GM18873 (cell line): Measurements from ENCODE around the gene NANS.

ENCODE experiments used
- ATAC-seq: cut with Tn5 transposase; IDR thresholded peaks from one replicate; pipeline ENCODE4 v1.9.1; 2021; ENCODE audit warnings: mild to moderate bottlenecking, moderate library complexity, moderate number of reproducible peaks; ENCODE audit not compliant: unreplicated experiment, low FRiP score

The NANS gene

DNA sequence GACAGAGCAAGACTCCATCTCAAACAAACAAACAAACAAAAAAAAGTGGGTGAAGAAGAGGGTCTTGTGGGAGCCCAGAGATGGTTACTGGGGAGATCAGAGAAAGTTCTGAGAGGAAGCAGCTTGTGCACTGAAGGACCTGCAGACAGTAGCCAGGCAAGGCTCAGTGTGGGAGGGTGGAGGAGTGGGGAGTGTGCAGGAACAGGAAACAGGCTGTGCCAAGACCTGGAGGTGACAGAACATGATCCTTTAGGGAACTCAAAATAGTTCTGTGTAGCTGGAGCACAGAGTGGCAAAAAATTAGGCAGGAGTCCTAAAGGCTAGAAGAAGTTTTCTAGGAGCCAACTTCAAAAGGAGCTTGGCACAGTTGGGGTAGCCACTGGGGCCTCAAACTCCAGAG is 19.2 kb upstream of the NANS start:
- ATAC-seq, result no peak

DNA sequence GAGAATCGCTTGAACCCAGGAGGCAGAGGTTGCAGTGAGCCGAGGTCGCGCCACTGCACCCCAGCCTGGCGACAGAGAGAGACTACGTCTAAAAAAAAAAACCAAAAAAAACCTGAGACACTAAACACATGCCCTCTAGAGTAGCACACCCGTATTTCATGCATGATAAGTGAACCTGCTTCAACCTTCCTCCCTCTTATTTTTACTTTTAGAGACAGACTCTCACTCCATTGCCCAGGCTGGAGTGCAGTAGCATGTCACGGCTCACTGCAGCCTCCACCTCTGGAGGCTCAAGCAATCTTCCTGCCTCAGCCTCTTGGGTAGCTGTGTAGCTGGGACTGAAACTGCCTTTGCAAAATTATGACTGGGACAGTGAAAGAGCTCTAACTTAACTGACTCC is 17.6 kb upstream of the NANS start:
- no peak for ATAC-seq

DNA sequence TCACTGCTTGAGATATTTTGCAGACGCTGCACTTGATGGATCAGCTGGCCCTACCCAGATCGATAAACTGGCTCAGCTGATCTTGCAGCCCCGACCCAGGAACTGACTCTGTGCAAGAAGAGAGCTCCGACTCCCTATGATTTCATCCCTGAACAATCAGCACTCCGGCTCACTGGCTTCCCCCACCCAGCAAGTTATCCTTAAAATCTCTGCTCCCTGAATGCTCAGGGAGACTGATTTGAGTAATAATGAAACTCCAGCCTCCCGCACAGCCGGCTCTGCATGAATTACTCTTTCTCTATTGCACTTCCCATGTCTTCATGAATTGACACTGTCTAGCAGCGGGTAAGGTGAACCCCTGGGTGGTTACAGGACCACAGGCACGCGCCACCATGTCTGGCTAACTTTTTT is 16.9 kb upstream of the NANS start:
- no peak for ATAC-seq

DNA sequence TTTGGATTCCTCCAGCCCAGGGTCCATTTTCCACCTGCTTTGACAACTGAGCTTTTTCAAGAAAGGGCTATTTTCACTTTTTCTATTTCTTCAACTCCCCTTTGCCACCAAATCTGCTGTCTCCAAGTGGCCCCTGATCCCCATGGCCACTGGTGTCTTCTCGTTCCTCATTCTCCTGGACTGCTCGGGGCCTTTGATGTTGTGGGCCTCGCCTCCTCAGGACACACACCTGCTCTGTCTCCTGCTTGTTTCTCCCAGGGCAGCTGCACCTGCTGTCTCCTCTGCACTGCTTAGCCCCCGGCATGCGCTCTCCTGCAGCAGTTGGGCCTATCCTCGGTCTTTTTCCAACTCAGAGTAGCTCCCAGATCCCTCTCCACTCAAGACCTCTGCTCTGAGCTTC is 16.3 kb upstream of the NANS start:
- ATAC-seq, result no peak

DNA sequence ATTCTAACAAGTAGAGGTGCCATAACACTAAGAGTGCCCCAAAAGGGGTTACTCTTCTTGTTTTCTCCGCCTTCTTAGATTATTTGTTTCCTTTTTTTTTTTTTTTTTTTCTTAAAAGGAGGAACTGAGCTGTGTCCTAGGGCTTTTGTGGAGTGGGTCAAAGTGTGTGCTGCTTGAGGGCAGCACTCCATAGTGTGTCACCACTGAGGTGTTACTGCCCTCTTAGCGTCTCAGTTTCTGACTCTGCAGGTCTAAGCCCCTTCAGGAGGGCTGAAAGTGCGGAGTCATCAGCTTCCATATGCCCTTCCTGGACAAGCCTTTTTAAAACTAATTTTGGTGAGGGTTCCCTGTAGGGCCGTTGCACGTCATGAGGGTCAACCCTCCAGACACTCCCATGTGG is 12.6 kb upstream of the NANS start:
- ATAC-seq, result no peak

DNA sequence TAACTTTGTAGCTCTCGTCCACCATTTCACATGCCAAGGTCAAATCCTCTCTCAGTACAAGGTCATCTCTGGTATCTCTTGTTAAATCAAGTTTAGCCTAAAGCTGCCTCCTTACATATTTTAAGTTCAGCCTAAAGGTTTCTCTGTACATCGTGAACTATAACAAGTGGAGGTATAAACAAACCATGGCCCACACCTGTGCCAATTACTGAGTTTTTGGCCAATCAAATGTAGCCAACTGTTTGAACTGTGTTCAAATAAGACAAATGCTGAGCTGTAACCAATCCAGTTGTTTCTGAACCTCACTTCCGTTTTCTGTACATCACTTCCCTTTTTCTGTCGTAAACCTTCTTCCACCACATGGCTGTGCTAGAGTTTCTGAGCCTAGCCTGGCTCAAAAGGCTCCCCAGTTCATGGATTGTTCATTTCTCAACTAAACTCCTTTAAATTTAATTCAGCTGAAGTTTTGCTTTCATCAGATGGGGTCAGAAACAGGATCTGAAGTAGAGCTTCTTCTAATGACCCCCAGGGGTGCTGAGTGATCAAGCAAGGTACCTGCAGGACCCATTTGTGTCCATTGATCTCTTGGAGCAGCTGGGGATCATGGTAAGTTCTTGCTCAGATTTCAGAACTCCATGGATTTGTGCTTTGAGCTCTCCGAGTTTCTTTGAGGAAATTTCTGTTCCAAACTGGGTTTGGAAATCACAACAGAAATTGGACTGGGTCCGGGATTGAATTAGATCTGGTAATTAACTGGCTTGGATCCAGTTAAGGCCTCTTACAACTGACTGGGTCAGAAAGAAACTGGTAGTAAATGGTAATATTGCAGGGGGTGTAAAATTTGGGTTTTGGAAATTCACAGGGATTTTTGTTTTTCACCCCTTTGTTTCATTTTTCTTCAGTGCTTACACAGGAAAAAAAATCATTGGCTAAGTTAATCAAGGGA is 11.0 kb upstream of the NANS start:
- ATAC-seq, result peak; percentile 89

DNA sequence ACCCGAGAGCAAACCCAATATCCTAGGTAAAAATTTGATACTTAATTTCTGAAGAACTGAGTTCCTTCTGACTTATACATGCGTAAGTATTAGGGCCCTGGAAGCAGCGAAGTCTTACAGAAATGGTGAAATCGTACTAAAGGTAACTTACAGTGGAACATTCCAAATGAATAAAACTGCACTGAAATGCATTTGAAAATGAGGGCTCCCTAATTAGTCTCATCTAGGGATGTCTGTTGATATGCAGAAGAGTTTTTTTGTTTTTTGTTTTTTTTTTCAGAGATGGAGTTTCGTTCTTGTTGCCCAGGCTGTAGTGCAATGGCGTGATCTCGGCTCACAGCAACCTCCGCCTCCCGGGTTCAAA is 10.4 kb upstream of the NANS start:
- no peak for ATAC-seq

DNA sequence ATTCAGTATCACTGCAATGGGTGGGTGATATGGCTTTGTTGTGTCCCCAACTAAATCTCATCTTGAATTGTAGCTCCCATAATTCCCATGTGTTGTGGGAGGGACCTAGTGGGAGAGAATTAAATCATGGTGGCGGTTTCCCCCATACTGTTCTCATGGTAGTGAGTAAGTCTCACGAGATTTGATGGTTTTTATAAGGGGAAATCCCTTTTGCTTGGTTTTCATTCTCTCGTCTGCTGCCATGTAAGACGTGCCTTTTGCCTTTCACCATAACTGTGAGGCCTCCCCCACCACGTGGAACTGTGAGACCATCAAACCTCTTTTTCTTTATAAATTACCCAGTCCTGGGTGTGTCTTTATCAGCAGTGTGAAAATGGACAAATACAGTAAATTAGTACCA is 9.5 kb upstream of the NANS start:
- no peak for ATAC-seq

DNA sequence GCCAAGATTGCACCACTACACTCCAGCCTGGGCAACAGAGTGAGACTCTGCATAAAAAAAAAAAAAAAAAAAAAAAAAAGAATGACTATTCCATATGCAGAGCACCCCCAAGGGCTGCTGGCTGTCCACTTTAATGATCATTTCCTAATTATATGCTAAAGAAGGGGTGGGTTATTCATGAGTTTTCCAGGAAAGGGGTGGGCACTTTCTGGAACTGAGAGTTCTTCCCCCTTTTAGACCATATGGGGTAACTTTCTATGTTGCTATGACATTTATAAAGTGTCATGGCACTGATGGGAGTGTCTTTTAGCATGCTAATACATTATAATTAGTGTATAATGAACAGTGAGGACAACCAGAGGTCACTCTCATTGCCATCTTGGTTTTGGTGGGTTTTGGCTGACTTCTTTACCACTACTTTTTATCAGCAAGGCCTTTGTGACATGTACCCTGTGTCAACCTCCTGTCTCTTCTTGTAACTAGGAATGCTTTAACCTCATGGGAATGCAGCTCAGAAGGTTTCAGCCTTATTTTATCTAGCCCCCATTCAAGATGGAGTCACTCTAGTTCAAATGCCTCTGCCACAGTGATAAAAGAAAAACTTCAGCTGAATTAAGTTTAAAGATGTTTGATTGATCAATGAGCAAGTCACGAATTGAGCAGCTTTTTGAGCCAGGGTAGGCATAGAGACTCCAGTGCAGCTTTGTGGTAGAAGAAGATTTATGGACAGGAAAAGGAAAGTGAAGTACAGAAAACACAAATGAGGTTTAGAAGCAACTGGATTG is 7.1 kb upstream of the NANS start:
- ATAC-seq, result no peak

DNA sequence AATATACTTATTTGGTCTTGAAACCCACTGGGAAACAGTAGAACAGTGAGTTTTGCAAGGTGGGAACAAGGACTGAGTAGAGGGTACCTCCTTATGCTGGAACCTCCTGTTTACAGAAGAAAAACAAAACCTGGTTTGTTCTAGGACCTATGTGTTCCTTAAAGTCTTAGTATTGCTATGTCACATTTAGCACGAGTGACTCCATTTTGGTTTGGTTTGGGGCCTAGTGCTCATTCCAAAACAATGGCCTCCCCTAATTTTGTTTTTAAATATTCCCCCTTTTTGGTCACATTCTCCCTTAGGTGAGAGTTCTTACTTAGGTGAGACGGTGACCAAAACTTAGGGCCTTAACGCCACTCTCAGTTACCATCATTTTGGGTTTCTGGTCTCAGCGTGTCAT is 6.2 kb upstream of the NANS start:
- ATAC-seq, result no peak

DNA sequence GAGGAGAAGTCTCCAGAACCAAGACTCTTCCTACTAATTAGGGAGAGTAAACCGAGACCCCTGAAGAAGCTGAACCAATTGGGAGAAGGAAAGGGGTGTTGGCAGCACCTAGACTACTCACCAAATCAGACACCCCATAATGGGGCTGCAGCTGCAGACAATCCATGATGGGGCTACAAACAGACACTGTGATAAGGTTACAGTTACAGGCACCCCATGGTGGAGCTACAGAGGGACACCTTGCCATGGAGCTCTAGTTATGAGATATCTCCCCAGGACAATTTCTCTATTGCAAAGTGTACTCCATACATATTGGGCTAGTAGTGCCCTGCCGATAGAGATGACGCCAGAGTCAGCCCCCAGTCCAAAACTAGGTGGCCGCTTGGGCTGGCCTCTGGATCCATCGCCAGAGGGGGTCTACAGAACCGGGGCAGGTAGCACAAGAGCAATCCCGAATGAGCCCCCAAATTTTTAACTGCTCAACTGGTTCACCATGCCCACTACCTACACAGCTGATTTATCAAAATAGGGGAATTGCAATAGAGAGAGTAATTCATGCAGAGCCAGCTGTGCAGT is 2.1 kb upstream of the NANS start:
- ATAC-seq, result no peak

DNA sequence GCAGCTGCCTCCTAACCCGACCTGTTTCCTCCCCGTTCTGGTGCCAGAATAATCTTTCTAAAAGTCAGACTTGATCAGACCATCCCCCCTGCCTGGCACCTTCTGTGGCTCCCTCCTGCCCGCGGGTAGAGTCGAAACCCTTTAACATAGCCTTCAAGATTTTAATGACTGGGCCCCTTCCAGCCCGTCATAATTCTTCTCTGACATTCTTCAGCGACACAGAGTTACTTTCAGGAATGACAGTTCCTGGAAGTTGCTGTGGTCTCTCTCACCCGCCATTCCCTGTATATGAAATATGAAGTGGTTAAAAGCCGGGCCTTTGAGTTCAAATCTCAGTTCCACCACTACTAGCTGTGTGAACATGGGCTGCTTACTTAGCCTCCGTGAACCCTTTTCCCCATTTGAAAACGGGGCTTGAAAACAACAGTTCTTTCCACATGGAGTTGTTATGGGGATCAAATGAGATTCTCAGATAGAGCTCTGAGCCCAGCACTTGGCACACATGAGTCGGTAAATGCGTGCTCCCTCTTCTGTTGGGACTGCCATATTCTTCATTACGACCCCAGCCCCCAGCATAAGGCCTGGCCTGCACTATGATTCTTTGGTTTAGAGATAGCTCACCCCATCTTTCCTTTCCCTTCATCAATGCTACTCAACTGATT is 737 bp downstream of the NANS start:
- no peak for ATAC-seq

DNA sequence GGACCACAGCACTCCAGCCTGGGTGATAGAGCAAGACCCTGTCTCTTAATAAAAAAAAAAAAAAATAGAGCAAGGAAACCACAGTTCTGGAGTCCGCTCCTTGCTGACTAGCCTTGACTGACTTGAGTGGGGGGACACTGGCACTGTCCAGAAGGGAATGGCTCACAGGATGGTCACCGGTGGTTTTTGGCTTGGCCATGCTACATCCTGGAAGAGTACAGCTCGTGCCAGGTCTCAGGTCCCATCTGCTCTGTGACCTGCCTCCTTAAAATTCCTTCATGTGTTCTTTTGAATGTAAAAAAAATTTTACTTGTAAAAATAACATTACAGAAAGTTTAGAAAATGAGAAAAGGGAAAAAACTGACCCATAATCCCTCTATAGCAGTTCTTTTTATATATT is 5.6 kb downstream of the NANS start:
- no peak for ATAC-seq

DNA sequence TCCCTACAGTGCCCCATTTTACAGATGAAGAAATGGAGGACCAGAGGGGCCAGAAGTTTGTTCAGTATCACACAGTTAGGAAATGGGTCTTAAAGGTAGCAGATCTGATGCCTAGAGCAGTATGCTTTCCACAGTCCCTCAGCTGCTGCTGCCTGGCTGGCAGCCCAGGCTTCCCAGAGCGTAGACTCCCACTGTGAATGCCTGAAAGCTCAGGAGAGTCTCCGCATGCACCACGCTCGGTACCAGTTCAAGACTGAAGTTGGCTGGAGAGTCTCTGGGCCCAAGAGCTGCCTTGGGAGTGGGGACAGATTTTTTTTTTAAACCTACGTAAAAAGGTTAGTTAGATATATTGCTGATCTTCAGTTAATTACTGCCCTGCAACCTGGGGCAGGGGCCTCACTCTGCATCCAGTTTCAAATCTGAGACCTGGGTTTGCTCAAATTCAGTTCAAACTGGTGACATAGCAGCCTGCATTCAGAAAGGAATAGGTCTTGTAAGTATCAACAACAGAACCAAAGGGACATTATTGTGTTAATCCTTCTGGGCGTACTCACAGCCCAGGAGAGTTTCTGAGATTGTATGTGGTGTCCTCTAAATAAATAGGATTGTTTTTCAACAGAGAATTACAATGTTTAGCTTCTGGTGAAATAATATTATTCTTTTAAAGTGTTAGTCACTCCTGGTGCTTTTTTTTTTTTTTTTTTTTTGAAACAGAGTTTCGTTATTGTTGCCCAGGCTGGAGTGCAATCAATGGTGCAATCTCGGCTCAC is 8.3 kb downstream of the NANS start:
- ATAC-seq, result no peak

DNA sequence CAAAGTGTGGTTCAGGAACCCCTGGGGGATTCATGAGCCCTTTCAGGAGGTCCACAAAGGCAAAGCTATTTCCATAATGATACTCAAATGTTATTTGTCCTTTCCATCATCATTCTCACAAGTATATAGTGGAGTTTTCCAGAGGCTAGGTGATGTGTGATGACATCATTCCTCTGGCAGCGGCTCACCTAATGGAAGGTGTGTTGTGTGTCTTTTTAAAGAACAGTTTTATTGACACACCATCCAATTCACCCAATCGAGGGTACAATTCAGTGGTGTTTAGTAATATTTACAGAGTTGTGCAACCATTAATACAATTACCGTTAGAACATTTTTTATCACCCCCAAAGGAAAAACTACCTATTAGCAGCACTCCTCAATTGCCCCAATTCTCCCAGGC is 9.7 kb downstream of the NANS start:
- no peak for ATAC-seq

DNA sequence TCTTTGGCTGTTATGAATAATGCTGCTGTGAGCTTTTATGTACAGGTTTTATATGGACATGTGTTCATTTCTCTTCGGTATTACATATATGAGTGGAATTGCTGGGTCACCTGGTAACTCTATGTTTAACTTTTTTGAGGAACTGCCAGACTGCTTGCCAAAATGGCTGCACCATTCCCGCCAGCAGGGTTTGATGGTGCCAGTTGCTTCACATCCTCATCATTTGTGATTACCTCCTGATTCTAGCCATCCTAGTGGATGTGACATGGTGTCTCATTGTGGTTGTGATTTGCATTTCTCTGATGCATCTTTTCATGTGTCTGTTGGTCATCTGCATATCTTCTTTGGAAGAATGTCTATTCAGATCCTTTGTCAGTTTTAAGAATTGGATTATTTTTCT is 10.7 kb downstream of the NANS start:
- no peak for ATAC-seq

DNA sequence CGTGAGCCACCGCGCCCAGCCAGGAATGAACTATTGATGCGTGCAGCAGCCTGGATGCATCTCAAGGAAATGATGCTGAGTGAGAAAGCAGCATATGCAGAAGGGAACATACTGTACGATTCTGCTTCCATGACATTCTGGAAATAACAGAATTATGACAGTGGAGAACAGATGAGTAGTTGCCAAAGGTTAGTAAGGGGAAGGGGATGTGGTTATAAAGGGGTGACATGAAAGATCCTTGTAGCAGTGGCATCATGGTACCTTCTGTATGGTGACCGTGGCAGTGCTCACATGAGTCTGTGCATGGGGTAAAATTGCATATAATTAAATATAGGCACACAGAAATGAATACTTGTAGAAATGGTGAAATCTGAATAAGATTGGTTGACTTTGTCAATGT is 13.0 kb downstream of the NANS start:
- no peak for ATAC-seq

DNA sequence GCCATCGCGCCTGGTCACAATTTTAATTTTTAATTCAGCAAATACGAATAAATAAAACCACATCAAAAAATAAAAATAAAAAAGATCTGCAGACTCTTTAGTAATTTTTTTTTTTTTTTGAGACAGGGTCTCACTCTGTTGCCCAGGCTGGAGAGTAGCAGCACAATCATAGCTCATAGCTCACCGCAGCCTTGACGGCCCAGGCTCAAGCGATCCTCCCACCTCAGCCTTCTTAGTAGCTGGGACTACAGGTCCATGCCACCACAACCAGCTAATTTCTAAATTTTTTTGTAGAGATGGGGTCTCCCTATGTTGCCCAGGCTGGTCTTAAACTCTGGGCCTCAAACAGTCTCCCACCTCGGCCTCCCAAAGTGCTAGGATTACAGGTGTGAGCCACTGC is 14.2 kb downstream of the NANS start:
- no peak for ATAC-seq

DNA sequence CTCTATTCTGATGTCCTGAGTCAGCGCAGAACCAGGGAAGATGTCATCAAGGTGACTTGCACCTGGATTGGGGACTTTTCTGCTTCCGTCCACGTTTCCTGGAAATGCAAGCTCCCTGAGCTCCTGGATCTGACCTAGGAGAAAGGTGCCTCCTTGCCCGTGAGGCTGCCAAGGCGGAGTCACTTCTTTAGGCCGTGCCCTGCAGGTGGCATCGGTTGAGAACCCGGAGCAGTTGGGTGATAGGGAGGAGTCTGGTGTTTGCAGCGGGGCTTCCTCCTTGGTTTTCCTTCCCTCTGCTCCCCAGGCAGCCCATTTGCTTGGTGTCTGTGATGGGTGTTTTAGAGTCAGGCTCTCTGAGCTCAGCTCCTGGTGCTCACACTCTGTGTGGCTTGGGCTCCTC is 15.2 kb downstream of the NANS start:
- no peak for ATAC-seq
